ENCODE data around the gene FLACC1.
"Not testable (repeated sequence)": the region's sequence is repeated elsewhere in the genome, so short reads cannot be mapped to it uniquely, and the experiment has no call there.

FLACC1 gene

DNA sequence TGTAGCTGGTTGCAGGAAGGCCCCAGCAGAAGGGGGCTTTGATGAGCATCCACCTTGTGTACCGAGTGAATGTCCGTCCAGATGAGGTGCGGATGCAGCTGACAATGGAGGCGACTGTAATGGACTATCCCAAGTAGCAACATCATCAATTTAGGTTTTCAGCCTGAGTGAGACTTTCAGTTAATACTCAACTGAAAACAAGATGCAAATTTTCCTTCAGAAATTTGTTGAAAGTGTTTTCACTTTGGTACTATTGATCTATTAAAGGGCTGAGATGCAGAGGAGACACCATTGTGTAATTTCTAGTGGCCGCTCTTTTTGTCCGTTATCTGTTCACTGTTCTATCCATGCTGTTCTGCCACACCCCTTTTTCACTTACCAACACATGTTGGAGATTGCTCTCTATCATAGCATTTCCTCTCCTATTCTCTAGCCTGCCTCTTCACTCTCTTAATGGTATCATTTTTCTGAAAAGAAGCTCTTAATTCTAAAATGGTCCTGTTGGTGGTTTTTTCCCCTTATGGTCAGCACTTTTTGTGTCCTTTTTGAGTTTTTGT is 108.8 kb downstream of the FLACC1 start:
- DNase-seq: no peak

GRCh38 chr2:201246280-201246679 is 110.9 kb downstream of the FLACC1 start:
- DNase-seq: no peak

DNA sequence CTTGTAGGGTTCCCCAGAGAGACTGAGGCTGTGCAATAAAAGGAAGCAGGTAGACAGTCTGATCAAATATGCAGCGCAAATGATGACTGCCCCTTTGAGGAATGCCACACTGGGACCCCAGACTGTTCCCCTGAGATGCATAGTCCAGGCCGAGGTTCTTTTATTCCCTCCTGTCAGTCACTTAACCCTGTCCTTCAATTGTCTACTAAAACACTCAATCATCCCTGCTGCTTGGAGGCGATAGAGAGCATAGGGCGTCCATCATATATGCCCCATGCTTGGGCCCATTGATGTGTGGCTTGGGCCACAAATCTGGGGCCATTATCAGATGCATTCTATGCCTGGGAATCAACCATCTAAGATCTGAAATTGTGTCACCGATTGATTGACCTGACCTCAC is 112.3 kb downstream of the FLACC1 start:
- DNase-seq: no peak

DNA sequence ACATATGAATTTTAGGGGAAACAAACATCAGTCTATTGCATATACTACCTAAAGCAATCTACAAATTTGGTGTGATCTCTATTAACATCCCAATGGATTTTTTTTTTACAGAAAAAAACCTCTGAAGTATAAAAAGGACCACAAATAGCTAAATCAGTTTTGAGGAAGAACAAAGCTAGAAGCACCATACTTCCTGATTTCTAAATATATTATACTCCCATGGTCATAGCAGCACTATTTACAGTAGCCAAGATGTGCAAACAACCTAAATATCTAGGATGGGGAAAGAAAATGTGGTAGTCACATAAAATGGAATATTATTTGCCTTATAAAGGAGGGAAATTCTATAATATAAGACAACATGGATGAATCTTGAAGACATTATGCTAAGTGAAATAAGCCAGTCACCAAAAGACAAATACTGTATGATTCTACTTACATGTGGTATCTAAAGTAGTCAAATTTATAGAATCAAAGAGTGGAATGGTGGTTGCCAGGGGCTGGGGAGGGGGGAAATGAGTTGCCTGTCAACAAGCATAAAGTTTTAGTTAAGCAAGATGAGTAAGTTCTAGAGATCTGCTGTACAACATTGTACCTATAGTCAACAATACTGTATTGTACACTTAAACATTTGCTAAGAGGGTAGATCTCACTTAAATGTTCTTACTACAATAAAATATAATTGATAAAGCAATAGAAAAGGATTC is 114.4 kb downstream of the FLACC1 start:
- DNase-seq: no peak

DNA sequence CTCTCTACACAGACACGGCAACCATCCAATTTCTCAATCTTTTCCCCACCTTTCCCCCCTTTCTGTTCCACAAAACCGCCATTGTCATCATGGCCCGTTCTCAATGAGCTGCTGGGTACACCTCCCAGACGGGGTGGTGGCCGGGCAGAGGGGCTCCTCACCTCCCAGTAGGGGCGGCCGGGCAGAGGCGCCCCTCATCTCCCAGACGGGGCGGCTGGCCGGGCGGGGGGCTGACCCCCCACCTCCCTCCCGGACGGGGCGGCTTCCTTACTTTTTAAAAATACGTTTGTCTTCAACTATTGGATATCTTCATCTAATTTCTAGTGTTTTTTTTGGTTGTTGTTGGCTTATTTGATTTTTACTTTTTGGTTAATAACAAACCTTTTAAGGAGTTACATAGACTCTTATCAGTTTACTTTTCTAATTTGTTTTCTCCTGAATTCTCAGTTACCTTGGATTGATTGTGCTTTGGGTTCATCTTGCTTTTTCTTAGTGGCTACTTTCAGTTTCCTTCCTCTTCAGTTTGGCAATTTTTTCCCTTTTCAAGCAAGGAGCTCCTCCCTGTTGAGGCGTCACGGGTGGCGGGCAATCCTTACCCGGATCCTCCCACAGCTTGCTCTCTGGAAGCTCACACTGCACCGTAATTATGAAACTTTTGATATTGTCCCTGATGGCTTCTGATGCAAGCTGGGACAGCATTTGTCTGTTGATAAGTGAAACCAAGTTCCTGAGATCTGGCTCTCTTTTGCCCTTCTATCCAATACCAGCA is 117.8 kb downstream of the FLACC1 start:
- not testable (repeated sequence) for DNase-seq

Data from activated naive CD4-positive, alpha-beta T cell (primary cell).